ENCODE results near the gene GAPDH. TPM values are rescaled to one million over a fixed set of nuclear protein-coding genes. Genes with fewer than 3 reads are reported as not detected.
"Not testable (repeated sequence)": the region's sequence is repeated elsewhere in the genome, so short reads cannot be mapped to it uniquely, and the experiment has no call there.

Gene GAPDH
- total RNA-seq, 1 experiment from 2014 or later = 4,276 TPM

GRCh38 chr12:6489449-6489848 lies 44.9 kb upstream of the GAPDH start (continued):
- TF ChIP-seq, protein P1, sequence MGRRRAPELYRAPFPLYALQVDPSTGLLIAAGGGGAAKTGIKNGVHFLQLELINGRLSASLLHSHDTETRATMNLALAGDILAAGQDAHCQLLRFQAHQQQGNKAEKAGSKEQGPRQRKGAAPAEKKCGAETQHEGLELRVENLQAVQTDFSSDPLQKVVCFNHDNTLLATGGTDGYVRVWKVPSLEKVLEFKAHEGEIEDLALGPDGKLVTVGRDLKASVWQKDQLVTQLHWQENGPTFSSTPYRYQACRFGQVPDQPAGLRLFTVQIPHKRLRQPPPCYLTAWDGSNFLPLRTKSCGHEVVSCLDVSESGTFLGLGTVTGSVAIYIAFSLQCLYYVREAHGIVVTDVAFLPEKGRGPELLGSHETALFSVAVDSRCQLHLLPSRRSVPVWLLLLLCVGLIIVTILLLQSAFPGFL (CRISPR knock-in tag; IDR thresholded peaks at IDR 0.05; ENCODE audit: borderline replicate concordance) = no peak
- TF ChIP-seq ATF1 (CRISPR knock-in tag; IDR thresholded peaks at IDR 0.05) (no peak), GABPB1 (CRISPR knock-in tag; IDR thresholded peaks at IDR 0.05) (no peak)

DNA sequence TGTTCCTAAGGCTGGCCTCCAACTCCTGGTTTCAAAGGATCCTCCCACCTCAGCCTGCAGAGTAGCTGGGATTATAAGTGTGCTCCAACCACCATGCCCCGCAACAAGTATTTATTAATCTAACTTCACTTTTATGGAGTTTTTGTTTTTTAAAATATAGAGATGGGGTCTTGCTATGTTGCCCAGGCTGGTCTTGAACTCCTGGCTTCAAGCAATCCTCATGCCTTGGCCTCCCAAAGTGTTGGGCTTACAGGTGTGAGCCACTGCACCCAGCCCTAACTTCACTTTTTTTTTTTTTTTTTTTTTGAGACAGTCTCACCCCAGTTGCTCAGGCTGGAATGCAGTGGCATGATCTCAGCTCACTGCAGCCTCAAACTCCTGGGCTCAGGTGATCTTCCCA lies 43.6 kb upstream of the GAPDH start:
- H3K27me3 Mint-ChIP-seq (ENCODE audit: low read depth); ATAC-seq; CTCF ChIA-PET; H3K4me3 Mint-ChIP-seq; H3K27ac Mint-ChIP-seq; H3K9me3 Mint-ChIP-seq; DNase-seq (ENCODE audit: low spot score): not testable (repeated sequence)
- POLR2A ChIA-PET = interaction anchor here (0.6 to 0.7 kb wide), 3 partner anchors 42 to 185 kb away, joined by 3 to 5 read pairs (median 4); partner anchors contain the start of gene GAPDH
- peaks cover 19% of the 10 kb centered on the region for H3K36me3 Mint-ChIP-seq
- peaks cover 21% of the 10 kb centered on the region for H3K4me1 Mint-ChIP-seq

GRCh38 chr12:6492838-6493496 lies 41.4 kb upstream of the GAPDH start, which contains the start of gene MRPL51:
Gene MRPL51 (minus strand): TSS chr12:6493262. CDS start chr12:6493136, 126 bp downstream.
- Mint-ChIP-seq H3K9me3 (no peaks in the 10 kb centered on the region), H3K27me3 (ENCODE audit: low read depth) (no peaks in the 10 kb centered on the region), H3K27ac (peak within 1 kb of the TSS; percentile 97), H3K4me3 (peak within 1 kb of the TSS; percentile 93), H3K4me1 (peaks cover 25% of the 10 kb centered on the region), H3K36me3 (peaks cover 38% of the 10 kb centered on the region)
- ChIA-PET POLR2A (interaction anchor here (0.6 to 1.4 kb wide), 11 partner anchors 8 to 274 kb away, joined by 3 to 17 read pairs (median 3); partner anchors contain the start of genes GAPDH, TAPBPL, VAMP1 and ZNF384), CTCF (interaction anchor here (0.6 to 1.3 kb wide), 11 partner anchors 19 to 379 kb away, joined by 3 to 8 read pairs (median 5); partner anchors contain the start of gene VAMP1)
- DNase-seq (ENCODE audit: low spot score) (peak; percentile 98), ATAC-seq (peak; percentile 84)
- TF ChIP-seq TEAD4 (CRISPR knock-in tag; IDR thresholded peaks at IDR 0.05) (0 out of 2 replicates have a peak, but pooled peaks have one; percentile 28), ESRRA (CRISPR knock-in tag; IDR thresholded peaks at IDR 0.05; ENCODE audit: borderline replicate concordance) (no peak), FOXP1 (CRISPR knock-in tag; IDR thresholded peaks at IDR 0.05; ENCODE audit: borderline replicate concordance) (peak; percentile 32; the same call in 1 of the 2 replicates), EMX1 (CRISPR knock-in tag; IDR thresholded peaks at IDR 0.05) (no peak), NFYB (CRISPR knock-in tag; conservative IDR thresholded peaks at IDR 0.05; ENCODE audit: low read depth) (no peak), ATF1 (CRISPR knock-in tag; IDR thresholded peaks at IDR 0.05) (no peak), GABPB1 (CRISPR knock-in tag; IDR thresholded peaks at IDR 0.05) (peak; percentile 71; the same call in 1 of the 2 replicates), GTF2I (CRISPR knock-in tag; conservative IDR thresholded peaks at IDR 0.05) (no peak), FOXK1 (CRISPR knock-in tag; IDR thresholded peaks at IDR 0.05) (peak; percentile 97), ZNF423 (CRISPR knock-in tag; IDR thresholded peaks at IDR 0.05) (no peak), SOX15 (CRISPR knock-in tag; IDR thresholded peaks at IDR 0.05) (no peak), PRDM15 (CRISPR knock-in tag; IDR thresholded peaks at IDR 0.05) (no peak), NFATC4 (CRISPR knock-in tag; IDR thresholded peaks at IDR 0.05) (no peak), IRF1 (CRISPR knock-in tag; IDR thresholded peaks at IDR 0.05) (no peak; the same call in 1 of the 2 replicates), ZNF263 (CRISPR knock-in tag; IDR thresholded peaks at IDR 0.05; ENCODE audit: low read depth) (no peak), NR2C2 (CRISPR knock-in tag; IDR thresholded peaks at IDR 0.05) (no peak), ZNF232 (CRISPR knock-in tag; IDR thresholded peaks at IDR 0.05) (no peak)
- TF ChIP-seq, protein P2, sequence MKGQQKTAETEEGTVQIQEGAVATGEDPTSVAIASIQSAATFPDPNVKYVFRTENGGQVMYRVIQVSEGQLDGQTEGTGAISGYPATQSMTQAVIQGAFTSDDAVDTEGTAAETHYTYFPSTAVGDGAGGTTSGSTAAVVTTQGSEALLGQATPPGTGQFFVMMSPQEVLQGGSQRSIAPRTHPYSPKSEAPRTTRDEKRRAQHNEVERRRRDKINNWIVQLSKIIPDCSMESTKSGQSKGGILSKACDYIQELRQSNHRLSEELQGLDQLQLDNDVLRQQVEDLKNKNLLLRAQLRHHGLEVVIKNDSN (CRISPR knock-in tag; IDR thresholded peaks at IDR 0.05) = peak; percentile 54; the same call in 1 of the 2 replicates
- TF ChIP-seq, protein P3, sequence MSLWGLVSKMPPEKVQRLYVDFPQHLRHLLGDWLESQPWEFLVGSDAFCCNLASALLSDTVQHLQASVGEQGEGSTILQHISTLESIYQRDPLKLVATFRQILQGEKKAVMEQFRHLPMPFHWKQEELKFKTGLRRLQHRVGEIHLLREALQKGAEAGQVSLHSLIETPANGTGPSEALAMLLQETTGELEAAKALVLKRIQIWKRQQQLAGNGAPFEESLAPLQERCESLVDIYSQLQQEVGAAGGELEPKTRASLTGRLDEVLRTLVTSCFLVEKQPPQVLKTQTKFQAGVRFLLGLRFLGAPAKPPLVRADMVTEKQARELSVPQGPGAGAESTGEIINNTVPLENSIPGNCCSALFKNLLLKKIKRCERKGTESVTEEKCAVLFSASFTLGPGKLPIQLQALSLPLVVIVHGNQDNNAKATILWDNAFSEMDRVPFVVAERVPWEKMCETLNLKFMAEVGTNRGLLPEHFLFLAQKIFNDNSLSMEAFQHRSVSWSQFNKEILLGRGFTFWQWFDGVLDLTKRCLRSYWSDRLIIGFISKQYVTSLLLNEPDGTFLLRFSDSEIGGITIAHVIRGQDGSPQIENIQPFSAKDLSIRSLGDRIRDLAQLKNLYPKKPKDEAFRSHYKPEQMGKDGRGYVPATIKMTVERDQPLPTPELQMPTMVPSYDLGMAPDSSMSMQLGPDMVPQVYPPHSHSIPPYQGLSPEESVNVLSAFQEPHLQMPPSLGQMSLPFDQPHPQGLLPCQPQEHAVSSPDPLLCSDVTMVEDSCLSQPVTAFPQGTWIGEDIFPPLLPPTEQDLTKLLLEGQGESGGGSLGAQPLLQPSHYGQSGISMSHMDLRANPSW (CRISPR knock-in tag; conservative IDR thresholded peaks at IDR 0.05; ENCODE audit: low read depth) = no peak
- TF ChIP-seq, protein P4, sequence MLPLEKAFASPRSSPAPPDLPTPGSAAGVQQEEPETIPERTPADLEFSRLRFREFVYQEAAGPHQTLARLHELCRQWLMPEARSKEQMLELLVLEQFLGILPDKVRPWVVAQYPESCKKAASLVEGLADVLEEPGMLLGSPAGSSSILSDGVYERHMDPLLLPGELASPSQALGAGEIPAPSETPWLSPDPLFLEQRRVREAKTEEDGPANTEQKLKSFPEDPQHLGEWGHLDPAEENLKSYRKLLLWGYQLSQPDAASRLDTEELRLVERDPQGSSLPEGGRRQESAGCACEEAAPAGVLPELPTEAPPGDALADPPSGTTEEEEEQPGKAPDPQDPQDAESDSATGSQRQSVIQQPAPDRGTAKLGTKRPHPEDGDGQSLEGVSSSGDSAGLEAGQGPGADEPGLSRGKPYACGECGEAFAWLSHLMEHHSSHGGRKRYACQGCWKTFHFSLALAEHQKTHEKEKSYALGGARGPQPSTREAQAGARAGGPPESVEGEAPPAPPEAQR (CRISPR knock-in tag; IDR thresholded peaks at IDR 0.05) = no peak
